ENCODE results near the gene LMNA. TPM values are rescaled to one million over a fixed set of nuclear protein-coding genes. Genes with fewer than 3 reads are reported as not detected.
A peak's percentile ranks its signal among the peaks of the same experiment; 100 is the strongest.

LMNA gene
- total and polyA plus RNA-seq, 2 donors (not counting 1 experiment from before 2014, with no cell fraction given): 19.4 to 28.7 TPM

DNA sequence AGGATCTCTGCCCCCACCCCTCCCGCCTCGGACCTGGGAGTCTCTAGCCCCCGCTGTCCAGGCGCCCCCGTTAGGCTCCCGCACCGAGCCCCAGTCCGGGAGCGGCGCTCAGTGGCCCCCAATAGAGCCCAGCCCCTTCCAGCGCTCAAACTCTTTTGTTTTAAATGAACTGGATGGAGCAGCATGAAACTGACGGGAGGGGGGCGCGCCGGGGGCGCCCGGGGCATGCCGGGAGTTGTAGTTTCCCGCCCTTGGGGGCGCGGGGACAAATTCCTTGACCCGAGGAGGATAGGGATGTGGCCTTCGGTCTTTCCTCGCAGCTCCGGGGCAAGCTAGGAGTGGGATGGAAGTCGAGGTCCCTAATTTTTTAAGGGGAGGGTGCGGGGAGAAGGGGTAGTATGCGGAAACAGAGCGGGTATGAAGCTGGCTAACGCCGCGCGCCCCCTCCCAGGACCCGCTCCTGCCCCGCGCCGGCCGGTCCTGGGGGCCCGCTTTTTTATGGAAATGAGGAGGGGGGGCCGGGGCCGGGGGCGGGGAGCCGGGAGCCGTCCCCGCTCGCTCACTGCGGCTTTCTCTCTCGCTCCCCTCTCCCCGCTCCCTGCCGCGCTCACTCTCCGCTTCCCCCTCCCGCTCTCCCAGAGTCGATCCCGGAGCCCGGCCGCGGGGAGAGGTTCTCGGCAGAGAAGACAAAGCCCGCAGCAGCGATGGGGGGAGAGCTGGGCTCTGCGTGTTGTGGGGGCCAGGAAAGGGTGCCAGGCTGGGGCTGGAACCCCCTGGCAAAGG, 32.0 kb upstream of the LMNA start, which contains the start of gene MEX3A:
Gene MEX3A, minus strand, starts transcription at position 157 of the 783 bp plus-strand sequence. CDS start 467 bp downstream, outside the sequence.
- POLR2A ChIA-PET: no interaction called here
- H3K79me2 ChIP-seq (ENCODE audit: control insufficient read depth, insufficient read depth, low read length): no peaks in the 10 kb centered on the region
- Mint-ChIP-seq H3K4me3 (peak within 1 kb of the TSS; percentile 91), H3K4me1 (peaks cover 22% of the 10 kb centered on the region), H3K27ac (peak within 1 kb of the TSS; percentile 63), H3K9me3 (ENCODE audit: insufficient read depth) (no peaks in the 10 kb centered on the region), H3K27me3 (peaks cover 12% of the 10 kb centered on the region)
- ATAC-seq (ENCODE audit: low read depth): peak; percentile 85
- CTCF ChIA-PET: interaction anchor here (0.7 to 4.6 kb wide), 4 partner anchors 9 to 63 kb away, joined by 3 to 25 read pairs (median 7); no protein-coding TSS in a partner anchor
- H3K4me2 ChIP-seq (replicated peaks; ENCODE audit: low read depth, low read length, poor library complexity, severe bottlenecking): peak within 1 kb of the TSS; percentile 99
- peak within 1 kb of the TSS in 1 of 2 donors; percentile 26 for H3K27ac ChIP-seq (ENCODE audit: low read length in 2 of 2)
- peak within 1 kb of the TSS; percentile 90 for H2AFZ ChIP-seq (ENCODE audit: insufficient read depth, low read depth, low read length, poor library complexity, severe bottlenecking)
- under 1% methylated on average over 44 of the region's 62 CpGs for WGBS (ENCODE audit: insufficient coverage)
- DNase-seq: peak; percentile 74
- peaks cover 11 to 18% of the 10 kb centered on the region in 2 donors for H3K4me1 ChIP-seq (ENCODE audit: control insufficient read depth in 2 of 2, insufficient read depth in 2 of 2, low read length in 2 of 2)
- peak within 1 kb of the TSS; percentile 44 to 87 (median 81) for H3K4me3 ChIP-seq (ENCODE audit: control extremely low read depth in 1 of 5, extremely low read depth in 1 of 5, insufficient read depth in 1 of 5, low read depth in 2 of 5, low read length in 4 of 5)
- no peaks in the 10 kb centered on the region for H4K20me1 ChIP-seq (ENCODE audit: control insufficient read depth, insufficient read depth, low read length, poor library complexity, severe bottlenecking)
- no peaks in the 10 kb centered on the region for H3K36me3 ChIP-seq (replicated peaks in 1 of 2; ENCODE audit: control extremely low read depth in 1 of 2, control insufficient read depth in 1 of 2, extremely low read depth in 1 of 2, insufficient read depth in 2 of 2, low read length in 1 of 2)
- no peaks in the 10 kb centered on the region for H3K9me3 ChIP-seq (ENCODE audit: control extremely low read depth in 1 of 3, control insufficient read depth in 2 of 3, insufficient read depth in 1 of 3, low read length in 2 of 3)
- TF ChIP-seq, protein P1, sequence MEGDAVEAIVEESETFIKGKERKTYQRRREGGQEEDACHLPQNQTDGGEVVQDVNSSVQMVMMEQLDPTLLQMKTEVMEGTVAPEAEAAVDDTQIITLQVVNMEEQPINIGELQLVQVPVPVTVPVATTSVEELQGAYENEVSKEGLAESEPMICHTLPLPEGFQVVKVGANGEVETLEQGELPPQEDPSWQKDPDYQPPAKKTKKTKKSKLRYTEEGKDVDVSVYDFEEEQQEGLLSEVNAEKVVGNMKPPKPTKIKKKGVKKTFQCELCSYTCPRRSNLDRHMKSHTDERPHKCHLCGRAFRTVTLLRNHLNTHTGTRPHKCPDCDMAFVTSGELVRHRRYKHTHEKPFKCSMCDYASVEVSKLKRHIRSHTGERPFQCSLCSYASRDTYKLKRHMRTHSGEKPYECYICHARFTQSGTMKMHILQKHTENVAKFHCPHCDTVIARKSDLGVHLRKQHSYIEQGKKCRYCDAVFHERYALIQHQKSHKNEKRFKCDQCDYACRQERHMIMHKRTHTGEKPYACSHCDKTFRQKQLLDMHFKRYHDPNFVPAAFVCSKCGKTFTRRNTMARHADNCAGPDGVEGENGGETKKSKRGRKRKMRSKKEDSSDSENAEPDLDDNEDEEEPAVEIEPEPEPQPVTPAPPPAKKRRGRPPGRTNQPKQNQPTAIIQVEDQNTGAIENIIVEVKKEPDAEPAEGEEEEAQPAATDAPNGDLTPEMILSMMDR (IDR thresholded peaks at IDR 0.05): no peak
- no peak for TF ChIP-seq EZH2 (IDR thresholded peaks at IDR 0.05; ENCODE audit: borderline replicate concordance, insufficient read depth, low read depth, low read length, poor library complexity, severe bottlenecking)
- peak within 1 kb of the TSS; percentile 80 for H3K9ac ChIP-seq (ENCODE audit: low read length)
- peaks cover 0 to 49% (median 21%) of the 10 kb centered on the region in 4 experiments for H3K27me3 ChIP-seq (replicated peaks in 1 of 4; ENCODE audit: control extremely low read depth in 1 of 4, control insufficient read depth in 3 of 4, insufficient read depth in 4 of 4, low read length in 3 of 4)
- intact Hi-C loops (cut with micrococcal nuclease): loop anchor here (1.0 to 2.0 kb wide), 4 partner anchors 28 to 256 kb away; partner anchors contain the start of genes CCT3, LAMTOR2 and TSACC
